ENCODE results near the gene STARD10. TPM values are rescaled to one million over a fixed set of nuclear protein-coding genes. Genes with fewer than 3 reads are reported as not detected.
"Not testable (repeated sequence)": the region's sequence is repeated elsewhere in the genome, so short reads cannot be mapped to it uniquely, and the experiment has no call there.

STARD10 gene
- total RNA-seq, 6 experiments from 2014 or later, result 282 to 525 (median 330) TPM

DNA sequence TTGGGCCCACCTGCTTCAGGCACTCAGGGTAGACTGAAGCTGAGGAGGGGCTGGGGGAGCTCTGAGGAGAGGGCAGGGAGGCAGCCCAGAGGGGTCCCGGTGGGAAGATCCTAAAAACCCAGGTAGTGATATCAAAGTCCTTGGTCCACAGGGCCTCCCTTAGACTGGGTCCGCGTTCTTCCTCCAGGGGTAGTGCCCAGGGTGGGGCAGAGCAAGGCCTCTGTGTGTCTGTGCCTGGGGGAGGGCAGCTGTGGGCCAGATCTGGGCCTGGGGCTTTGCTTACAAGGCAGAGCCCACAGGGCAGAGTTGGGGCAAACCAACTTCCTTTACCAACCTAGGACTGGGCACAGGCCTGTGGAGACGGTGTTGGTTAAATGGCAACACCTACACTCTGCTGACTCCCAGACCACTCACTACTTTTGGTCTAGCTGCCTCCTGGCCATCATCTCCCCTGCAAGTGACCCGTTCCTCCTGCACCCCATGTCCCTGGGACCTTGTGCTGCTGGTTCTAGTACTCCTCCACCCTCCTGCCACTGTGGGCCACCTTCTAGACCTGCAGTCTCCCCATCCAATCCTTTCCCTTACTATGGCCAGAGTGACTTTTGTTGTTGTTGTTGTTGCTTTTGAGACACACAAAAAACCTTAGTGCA lies 36.2 kb upstream of the STARD10 start:
- Histone ChIP-seq H3K9me3 (no peaks in the 10 kb centered on the region), H3K27me3 (no peaks in the 10 kb centered on the region), H3K36me3 (no peaks in the 10 kb centered on the region), H3K4me1 (peaks cover 0 to 19% (median 7%) of the 10 kb centered on the region in 4 donors), H3K4me3 (no peak overlapping the region), H3K27ac (no peak overlapping the region)
- intact Hi-C loops (cut with DNase I), result loop anchor here in 1 of 2 donors (5.0 to 10.0 kb wide), 2 partner anchors 347 to 415 kb away; no protein-coding TSS in a partner anchor
- no peak for DNase-seq
- no peak for ATAC-seq
- no peak for TF ChIP-seq POLR2A (IDR thresholded peaks at IDR 0.05)
- TF ChIP-seq, protein P1, sequence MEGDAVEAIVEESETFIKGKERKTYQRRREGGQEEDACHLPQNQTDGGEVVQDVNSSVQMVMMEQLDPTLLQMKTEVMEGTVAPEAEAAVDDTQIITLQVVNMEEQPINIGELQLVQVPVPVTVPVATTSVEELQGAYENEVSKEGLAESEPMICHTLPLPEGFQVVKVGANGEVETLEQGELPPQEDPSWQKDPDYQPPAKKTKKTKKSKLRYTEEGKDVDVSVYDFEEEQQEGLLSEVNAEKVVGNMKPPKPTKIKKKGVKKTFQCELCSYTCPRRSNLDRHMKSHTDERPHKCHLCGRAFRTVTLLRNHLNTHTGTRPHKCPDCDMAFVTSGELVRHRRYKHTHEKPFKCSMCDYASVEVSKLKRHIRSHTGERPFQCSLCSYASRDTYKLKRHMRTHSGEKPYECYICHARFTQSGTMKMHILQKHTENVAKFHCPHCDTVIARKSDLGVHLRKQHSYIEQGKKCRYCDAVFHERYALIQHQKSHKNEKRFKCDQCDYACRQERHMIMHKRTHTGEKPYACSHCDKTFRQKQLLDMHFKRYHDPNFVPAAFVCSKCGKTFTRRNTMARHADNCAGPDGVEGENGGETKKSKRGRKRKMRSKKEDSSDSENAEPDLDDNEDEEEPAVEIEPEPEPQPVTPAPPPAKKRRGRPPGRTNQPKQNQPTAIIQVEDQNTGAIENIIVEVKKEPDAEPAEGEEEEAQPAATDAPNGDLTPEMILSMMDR (IDR thresholded peaks at IDR 0.05), result no peak
- WGBS (ENCODE audit: insufficient coverage, low coverage, low lambda C conversion rate, missing lambda C conversion rate), result 83% methylated on average over 1 of the region's 5 CpGs

DNA sequence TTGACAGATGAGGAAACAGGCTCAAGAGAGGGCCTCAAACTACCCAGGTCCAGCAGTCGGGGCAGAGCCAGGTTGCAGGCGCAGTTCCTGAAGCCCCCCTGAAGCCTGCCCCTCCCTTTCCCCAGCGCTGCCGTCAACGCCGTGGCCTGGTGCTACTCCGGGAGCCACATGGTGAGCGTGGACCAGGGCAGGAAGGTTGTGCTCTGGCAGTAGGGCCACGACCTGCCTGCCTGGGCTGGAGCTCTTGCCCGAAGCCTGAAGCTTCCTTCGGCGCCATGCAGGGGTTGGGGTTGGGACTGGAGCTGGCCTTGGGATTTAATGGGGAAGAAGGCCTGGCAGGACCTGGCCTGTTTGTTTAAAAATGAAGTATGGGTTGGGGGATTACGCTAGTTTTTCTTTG lies 35.3 kb upstream of the STARD10 start:
- no peak for TF ChIP-seq POLR2A (IDR thresholded peaks at IDR 0.05)
- TF ChIP-seq, protein P1 (IDR thresholded peaks at IDR 0.05), result no peak
- DNase-seq, result peak in 1 of 3 donors; percentile 27
- Histone ChIP-seq H3K27me3 (no peaks in the 10 kb centered on the region), H3K27ac (no peak overlapping the region), H3K4me3 (no peak overlapping the region), H3K9me3 (no peaks in the 10 kb centered on the region), H3K4me1 (peaks cover 0 to 19% (median 7%) of the 10 kb centered on the region in 4 donors), H3K36me3 (no peaks in the 10 kb centered on the region)
- WGBS (ENCODE audit: insufficient coverage, low coverage, low lambda C conversion rate, missing lambda C conversion rate), result 87% methylated on average over 8 of the region's 13 CpGs
- no peak for ATAC-seq
- intact Hi-C loops (cut with DNase I), result no loop called here

DNA sequence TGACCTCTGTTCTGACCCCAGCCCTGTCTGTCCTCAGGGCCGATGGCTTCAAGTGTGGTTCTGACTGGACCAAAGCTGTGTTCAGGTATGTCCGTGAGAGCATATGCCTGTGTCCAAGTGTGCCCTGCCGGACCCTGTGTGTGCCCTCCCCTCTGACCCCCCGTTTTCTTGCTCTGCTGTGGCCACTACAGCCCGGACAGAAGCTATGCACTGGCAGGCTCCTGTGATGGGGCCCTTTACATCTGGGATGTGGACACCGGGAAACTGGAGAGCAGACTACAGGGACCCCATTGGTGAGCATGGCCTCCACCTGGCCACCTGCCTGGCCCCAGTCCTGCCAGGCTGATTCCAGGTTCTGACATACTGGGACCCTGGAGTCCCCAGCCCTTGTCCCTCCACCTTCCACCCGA lies 34.9 kb upstream of the STARD10 start:
- peaks cover 0 to 19% (median 7%) of the 10 kb centered on the region in 4 donors for H3K4me1 ChIP-seq
- H3K4me3 ChIP-seq, result no peak overlapping the region
- H3K27me3 ChIP-seq, result no peaks in the 10 kb centered on the region
- ATAC-seq (no peak), DNase-seq (peak in 1 of 3 donors; percentile 24)
- H3K9me3 ChIP-seq, result no peaks in the 10 kb centered on the region
- peak overlapping the region in 2 of 3 donors; percentile 36 to 49 for H3K27ac ChIP-seq
- intact Hi-C loops (cut with DNase I), result no loop called here
- no CpG with 5 or more reads among the region's 7 CpGs for WGBS (ENCODE audit: insufficient coverage, low coverage, low lambda C conversion rate, missing lambda C conversion rate)
- H3K36me3 ChIP-seq, result no peaks in the 10 kb centered on the region
- no peak for TF ChIP-seq POLR2A (IDR thresholded peaks at IDR 0.05)
- TF ChIP-seq, protein P1 (IDR thresholded peaks at IDR 0.05), result no peak

DNA sequence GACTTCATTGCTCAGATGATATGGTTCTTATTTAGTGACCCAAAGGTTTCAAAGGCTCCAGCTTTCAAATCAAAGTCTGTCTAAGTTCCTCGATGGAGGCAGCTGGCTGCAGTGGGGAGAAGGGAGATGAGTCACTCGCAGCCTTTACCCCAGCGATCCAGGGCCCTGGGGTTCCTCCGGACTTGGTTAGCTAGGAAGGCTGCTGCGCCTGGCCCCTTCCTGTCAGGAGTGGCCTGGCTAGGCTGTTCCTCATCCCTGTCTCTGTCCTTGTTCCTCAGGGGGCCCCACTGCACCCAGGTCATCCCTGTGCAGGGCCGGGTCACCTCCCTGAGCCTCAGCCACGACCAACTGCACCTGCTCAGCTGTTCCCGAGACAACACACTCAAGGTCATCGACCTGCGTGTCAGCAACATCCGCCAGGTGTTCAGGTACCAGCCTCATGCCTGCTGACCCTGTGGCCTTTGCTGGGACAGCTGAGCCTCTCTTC lies 34.3 kb upstream of the STARD10 start:
- Histone ChIP-seq H3K27me3 (no peaks in the 10 kb centered on the region), H3K27ac (peak overlapping the region; percentile 16 to 49 (median 36)), H3K4me1 (peaks cover 0 to 19% (median 7%) of the 10 kb centered on the region in 4 donors), H3K4me3 (no peak overlapping the region), H3K9me3 (no peaks in the 10 kb centered on the region), H3K36me3 (no peaks in the 10 kb centered on the region)
- DNase-seq, result peak; percentile 70 to 83 (median 73)
- 49% methylated on average over 5 of the region's 11 CpGs for WGBS (ENCODE audit: insufficient coverage, low coverage, low lambda C conversion rate, missing lambda C conversion rate)
- peak; percentile 48 to 65 (median 58) for ATAC-seq
- no peak for TF ChIP-seq POLR2A (IDR thresholded peaks at IDR 0.05)
- TF ChIP-seq, protein P1 (IDR thresholded peaks at IDR 0.05), result no peak
- intact Hi-C loops (cut with DNase I), result no loop called here

DNA sequence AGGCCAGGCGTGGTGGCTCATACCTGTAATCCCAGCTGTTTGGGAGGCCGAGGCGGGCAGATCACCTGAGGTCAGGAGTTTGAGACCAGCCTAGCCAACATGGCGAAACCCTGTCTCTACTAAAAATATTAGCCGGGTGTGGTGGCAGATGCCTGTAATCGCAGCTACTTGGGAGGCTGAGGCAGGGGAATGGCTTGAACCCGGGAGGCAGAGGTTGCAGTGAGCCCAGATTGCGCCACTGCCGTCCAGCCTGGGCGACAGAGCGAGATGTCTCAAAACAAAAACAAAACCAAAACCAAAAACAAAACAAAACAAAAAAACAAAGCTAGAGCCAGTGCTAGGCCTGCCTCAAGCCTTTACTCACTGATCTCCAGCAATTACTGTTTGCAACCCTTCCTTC lies 33.8 kb upstream of the STARD10 start:
- peak overlapping the region; percentile 16 to 49 (median 36) for H3K27ac ChIP-seq
- H3K9me3 ChIP-seq; H3K27me3 ChIP-seq; H3K4me3 ChIP-seq; intact Hi-C loops (cut with DNase I); H3K36me3 ChIP-seq: not testable (repeated sequence)
- 57% methylated on average over 11 of the region's 11 CpGs for WGBS (ENCODE audit: insufficient coverage, low coverage, low lambda C conversion rate, missing lambda C conversion rate)
- peak in 1 of 3 donors; percentile 34 for DNase-seq
- peak in 3 of 4 donors; percentile 6 to 30 (median 24) for ATAC-seq
- H3K4me1 ChIP-seq, result peaks cover 0 to 19% (median 7%) of the 10 kb centered on the region in 4 donors
